Measurements from ENCODE around the gene POR. TPM values are rescaled to one million over a fixed set of nuclear protein-coding genes. Genes with fewer than 3 reads are reported as not detected.

POR gene
- total and polyA plus RNA-seq, 2 of the 13 experiments (the other 11 are each of a cell fraction or from before 2014, with no cell fraction given), result 145 to 266 TPM

DNA sequence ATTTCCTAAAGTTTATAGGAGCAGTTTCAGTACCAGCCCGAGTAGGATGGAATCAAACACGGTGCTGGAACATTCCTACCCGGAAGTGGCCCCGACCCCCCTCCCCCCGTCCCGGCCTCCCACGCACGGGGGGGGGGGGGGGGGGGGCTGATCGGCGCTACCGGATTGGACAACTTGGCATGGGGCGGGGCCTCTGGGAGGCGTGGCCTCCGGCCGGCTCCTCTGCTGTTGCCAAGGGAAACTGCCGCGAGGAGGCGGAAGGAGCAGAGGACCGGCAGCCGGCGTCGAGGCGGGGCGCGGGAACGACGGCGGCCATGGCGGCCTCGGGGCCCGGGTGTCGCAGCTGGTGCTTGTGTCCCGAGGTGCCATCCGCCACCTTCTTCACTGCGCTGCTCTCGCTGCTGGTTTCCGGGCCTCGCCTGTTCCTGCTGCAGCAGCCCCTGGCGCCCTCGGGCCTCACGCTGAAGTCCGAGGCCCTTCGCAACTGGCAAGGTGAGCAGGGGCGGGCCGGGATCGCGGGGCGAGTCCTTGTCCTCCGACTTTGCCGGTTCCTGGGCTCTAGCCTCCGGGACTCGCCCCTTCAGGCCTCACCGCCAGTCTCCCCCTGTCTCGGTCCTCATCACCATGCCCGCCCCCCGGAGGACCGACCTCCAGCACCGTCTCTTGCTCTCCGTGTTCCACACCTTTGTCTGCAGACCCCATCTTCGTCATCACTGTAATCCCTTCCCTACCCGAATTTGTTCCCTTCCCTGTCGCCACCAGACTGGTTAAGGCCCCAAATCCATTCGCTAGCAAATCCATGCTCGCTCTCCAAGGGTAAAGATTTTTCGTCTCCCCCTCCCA lies 36.0 kb upstream of the POR start, which contains the start of gene RHBDD2 (continued):
- TF ChIP-seq ZNF747 (CRISPR knock-in tag; IDR thresholded peaks at IDR 0.05; ENCODE audit: borderline replicate concordance), result no peak; the same call in 1 of the 2 replicates
- TF ChIP-seq FOXA3 (CRISPR knock-in tag; IDR thresholded peaks at IDR 0.05), result peak; percentile 36; the same call in 1 of the 2 replicates
- TF ChIP-seq, protein P1, sequence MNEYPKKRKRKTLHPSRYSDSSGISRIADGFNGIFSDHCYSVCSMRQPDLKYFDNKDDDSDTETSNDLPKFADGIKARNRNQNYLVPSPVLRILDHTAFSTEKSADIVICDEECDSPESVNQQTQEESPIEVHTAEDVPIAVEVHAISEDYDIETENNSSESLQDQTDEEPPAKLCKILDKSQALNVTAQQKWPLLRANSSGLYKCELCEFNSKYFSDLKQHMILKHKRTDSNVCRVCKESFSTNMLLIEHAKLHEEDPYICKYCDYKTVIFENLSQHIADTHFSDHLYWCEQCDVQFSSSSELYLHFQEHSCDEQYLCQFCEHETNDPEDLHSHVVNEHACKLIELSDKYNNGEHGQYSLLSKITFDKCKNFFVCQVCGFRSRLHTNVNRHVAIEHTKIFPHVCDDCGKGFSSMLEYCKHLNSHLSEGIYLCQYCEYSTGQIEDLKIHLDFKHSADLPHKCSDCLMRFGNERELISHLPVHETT (CRISPR knock-in tag; conservative IDR thresholded peaks at IDR 0.05), result no peak
- TF ChIP-seq, protein P2, sequence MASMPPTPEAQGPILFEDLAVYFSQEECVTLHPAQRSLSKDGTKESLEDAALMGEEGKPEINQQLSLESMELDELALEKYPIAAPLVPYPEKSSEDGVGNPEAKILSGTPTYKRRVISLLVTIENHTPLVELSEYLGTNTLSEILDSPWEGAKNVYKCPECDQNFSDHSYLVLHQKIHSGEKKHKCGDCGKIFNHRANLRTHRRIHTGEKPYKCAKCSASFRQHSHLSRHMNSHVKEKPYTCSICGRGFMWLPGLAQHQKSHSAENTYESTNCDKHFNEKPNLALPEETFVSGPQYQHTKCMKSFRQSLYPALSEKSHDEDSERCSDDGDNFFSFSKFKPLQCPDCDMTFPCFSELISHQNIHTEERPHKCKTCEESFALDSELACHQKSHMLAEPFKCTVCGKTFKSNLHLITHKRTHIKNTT (CRISPR knock-in tag; IDR thresholded peaks at IDR 0.05), result no peak
- TF ChIP-seq PPARG (CRISPR knock-in tag; conservative IDR thresholded peaks at IDR 0.05), result peak; percentile 51
- peak; percentile 70; the same call in 1 of the 2 replicates for TF ChIP-seq TBX2 (CRISPR knock-in tag; IDR thresholded peaks at IDR 0.05; ENCODE audit: borderline replicate concordance)
- TF ChIP-seq, protein P3, sequence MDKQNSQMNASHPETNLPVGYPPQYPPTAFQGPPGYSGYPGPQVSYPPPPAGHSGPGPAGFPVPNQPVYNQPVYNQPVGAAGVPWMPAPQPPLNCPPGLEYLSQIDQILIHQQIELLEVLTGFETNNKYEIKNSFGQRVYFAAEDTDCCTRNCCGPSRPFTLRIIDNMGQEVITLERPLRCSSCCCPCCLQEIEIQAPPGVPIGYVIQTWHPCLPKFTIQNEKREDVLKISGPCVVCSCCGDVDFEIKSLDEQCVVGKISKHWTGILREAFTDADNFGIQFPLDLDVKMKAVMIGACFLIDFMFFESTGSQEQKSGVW (CRISPR knock-in tag; IDR thresholded peaks at IDR 0.05; ENCODE audit: borderline replicate concordance), result no peak
- peak; percentile 72 for TF ChIP-seq ASH2L (IDR thresholded peaks at IDR 0.05; ENCODE audit: insufficient read length, low read depth, low read length)
- TF ChIP-seq FOXO1 (CRISPR knock-in tag; IDR thresholded peaks at IDR 0.05), result peak; percentile 69
- TF ChIP-seq, protein P4, sequence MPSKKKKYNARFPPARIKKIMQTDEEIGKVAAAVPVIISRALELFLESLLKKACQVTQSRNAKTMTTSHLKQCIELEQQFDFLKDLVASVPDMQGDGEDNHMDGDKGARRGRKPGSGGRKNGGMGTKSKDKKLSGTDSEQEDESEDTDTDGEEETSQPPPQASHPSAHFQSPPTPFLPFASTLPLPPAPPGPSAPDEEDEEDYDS (CRISPR knock-in tag; IDR thresholded peaks at IDR 0.05), result no peak
- TF ChIP-seq ATF1 (CRISPR knock-in tag; IDR thresholded peaks at IDR 0.05), result no peak
- peak; percentile 87 for TF ChIP-seq ZNF777 (CRISPR knock-in tag; IDR thresholded peaks at IDR 0.05)
- TF ChIP-seq, protein P5, sequence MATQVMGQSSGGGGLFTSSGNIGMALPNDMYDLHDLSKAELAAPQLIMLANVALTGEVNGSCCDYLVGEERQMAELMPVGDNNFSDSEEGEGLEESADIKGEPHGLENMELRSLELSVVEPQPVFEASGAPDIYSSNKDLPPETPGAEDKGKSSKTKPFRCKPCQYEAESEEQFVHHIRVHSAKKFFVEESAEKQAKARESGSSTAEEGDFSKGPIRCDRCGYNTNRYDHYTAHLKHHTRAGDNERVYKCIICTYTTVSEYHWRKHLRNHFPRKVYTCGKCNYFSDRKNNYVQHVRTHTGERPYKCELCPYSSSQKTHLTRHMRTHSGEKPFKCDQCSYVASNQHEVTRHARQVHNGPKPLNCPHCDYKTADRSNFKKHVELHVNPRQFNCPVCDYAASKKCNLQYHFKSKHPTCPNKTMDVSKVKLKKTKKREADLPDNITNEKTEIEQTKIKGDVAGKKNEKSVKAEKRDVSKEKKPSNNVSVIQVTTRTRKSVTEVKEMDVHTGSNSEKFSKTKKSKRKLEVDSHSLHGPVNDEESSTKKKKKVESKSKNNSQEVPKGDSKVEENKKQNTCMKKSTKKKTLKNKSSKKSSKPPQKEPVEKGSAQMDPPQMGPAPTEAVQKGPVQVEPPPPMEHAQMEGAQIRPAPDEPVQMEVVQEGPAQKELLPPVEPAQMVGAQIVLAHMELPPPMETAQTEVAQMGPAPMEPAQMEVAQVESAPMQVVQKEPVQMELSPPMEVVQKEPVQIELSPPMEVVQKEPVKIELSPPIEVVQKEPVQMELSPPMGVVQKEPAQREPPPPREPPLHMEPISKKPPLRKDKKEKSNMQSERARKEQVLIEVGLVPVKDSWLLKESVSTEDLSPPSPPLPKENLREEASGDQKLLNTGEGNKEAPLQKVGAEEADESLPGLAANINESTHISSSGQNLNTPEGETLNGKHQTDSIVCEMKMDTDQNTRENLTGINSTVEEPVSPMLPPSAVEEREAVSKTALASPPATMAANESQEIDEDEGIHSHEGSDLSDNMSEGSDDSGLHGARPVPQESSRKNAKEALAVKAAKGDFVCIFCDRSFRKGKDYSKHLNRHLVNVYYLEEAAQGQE (IDR thresholded peaks at IDR 0.05; ENCODE audit: borderline replicate concordance in 1 of 2, low read depth in 1 of 2, low read length in 2 of 2), result peak in 1 of 2 experiments; percentile 19; a peak in 1 of 4 replicates
- TF ChIP-seq, protein P6, sequence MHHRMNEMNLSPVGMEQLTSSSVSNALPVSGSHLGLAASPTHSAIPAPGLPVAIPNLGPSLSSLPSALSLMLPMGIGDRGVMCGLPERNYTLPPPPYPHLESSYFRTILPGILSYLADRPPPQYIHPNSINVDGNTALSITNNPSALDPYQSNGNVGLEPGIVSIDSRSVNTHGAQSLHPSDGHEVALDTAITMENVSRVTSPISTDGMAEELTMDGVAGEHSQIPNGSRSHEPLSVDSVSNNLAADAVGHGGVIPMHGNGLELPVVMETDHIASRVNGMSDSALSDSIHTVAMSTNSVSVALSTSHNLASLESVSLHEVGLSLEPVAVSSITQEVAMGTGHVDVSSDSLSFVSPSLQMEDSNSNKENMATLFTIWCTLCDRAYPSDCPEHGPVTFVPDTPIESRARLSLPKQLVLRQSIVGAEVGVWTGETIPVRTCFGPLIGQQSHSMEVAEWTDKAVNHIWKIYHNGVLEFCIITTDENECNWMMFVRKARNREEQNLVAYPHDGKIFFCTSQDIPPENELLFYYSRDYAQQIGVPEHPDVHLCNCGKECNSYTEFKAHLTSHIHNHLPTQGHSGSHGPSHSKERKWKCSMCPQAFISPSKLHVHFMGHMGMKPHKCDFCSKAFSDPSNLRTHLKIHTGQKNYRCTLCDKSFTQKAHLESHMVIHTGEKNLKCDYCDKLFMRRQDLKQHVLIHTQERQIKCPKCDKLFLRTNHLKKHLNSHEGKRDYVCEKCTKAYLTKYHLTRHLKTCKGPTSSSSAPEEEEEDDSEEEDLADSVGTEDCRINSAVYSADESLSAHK (CRISPR knock-in tag; IDR thresholded peaks at IDR 0.05; ENCODE audit: borderline replicate concordance), result no peak; the same call in 1 of the 2 replicates
